Liver (tissue), 9 donors: ENCODE measurements around the gene HYAL1. TPM values are rescaled to one million over a fixed set of nuclear protein-coding genes. Genes with fewer than 3 reads are reported as not detected.

Experiments used
- DNase-seq: peaks from one replicate; pipeline ENCODE4 v3.0.0-alpha.2; 2017; ENCODE audit warnings: low spot score
- H3K27ac ChIP-seq, 2 donors: one replicate each; pipeline ENCODE4 v1.7.0; 2013; ENCODE audit warnings: inconsistent platforms in 2 of 2, low read length in 2 of 2, control low read depth in 1 of 2, low read depth in 1 of 2, mild to moderate bottlenecking in 1 of 2
- H3K27me3 ChIP-seq, 4 donors: one replicate each; pipeline versions ENCODE4 v1.6.1 to v1.7.0; 2013; ENCODE audit warnings: low read length in 3 of 4, inconsistent platforms in 1 of 4, mild to moderate bottlenecking in 1 of 4, moderate library complexity in 1 of 4; ENCODE audit not compliant: control insufficient read depth in 4 of 4, insufficient read depth in 4 of 4
- H3K36me3 ChIP-seq, 4 donors: one replicate each; pipeline versions ENCODE4 v1.6.1 to v1.7.0; 2013; ENCODE audit warnings: low read length in 3 of 4, mild to moderate bottlenecking in 3 of 4, low read depth in 1 of 4, moderate library complexity in 1 of 4; ENCODE audit not compliant: control insufficient read depth in 4 of 4, insufficient read depth in 3 of 4
- H3K4me1 ChIP-seq, 4 donors: one replicate each; pipeline versions ENCODE4 v1.6.1 to v1.7.0; 2013; ENCODE audit warnings: low read length in 3 of 4, mild to moderate bottlenecking in 3 of 4, moderate library complexity in 1 of 4; ENCODE audit not compliant: control insufficient read depth in 4 of 4, insufficient read depth in 4 of 4
- H3K4me3 ChIP-seq, 3 donors: one replicate each; pipeline versions ENCODE4 v1.6.1 to v1.7.0; 2013; ENCODE audit warnings: low read length in 3 of 3, control low read depth in 1 of 3, low read depth in 1 of 3, mild to moderate bottlenecking in 1 of 3
- H3K9ac ChIP-seq, 2 donors: one replicate each; pipeline ENCODE4 v1.7.0; 2013; ENCODE audit warnings: low read length in 2 of 2, mild to moderate bottlenecking in 2 of 2, moderate library complexity in 2 of 2, control low read depth in 1 of 2, low read depth in 1 of 2
- H3K9me3 ChIP-seq, 4 donors: one replicate each; pipeline versions ENCODE4 v1.6.1 to v1.7.0; 2013; ENCODE audit warnings: low read length in 3 of 4; ENCODE audit not compliant: control insufficient read depth in 4 of 4
- EGR1 ChIP-seq, 2 donors: IDR thresholded peaks; 2 replicates each; pipeline ENCODE4 v1.6.1; 2016 to 2018; ENCODE audit warnings: antibody characterized with exemption in 2 of 2, low read depth in 2 of 2
- FOXA1 ChIP-seq: IDR thresholded peaks from 2 replicates; pipeline ENCODE4 v1.6.1; 2016; ENCODE audit warnings: antibody characterized with exemption
- FOXA2 ChIP-seq: IDR thresholded peaks from 2 replicates; pipeline ENCODE4 v1.6.1; 2016; ENCODE audit warnings: antibody characterized with exemption
- GABPA ChIP-seq, 2 donors: IDR thresholded peaks in 1 of 2; conservative IDR thresholded peaks in 1 of 2; 2 replicates each; pipeline ENCODE4 v1.6.1; 2016; ENCODE audit warnings: antibody characterized with exemption in 2 of 2, mild to moderate bottlenecking in 1 of 2, moderate library complexity in 1 of 2
- HNF4A ChIP-seq, 2 donors: conservative IDR thresholded peaks; 2 replicates each; pipeline ENCODE4 v1.6.1; 2016; ENCODE audit warnings: antibody characterized with exemption in 2 of 2, mild to moderate bottlenecking in 2 of 2
- HNF4G ChIP-seq: IDR thresholded peaks from 2 replicates; pipeline ENCODE4 v1.6.1; 2016; ENCODE audit warnings: antibody characterized with exemption
- JUND ChIP-seq, 2 donors: IDR thresholded peaks; 2 replicates each; pipeline ENCODE4 v1.6.1; 2016; ENCODE audit warnings: antibody characterized with exemption in 2 of 2
- MAX ChIP-seq: IDR thresholded peaks from 2 replicates; pipeline ENCODE4 v1.6.1; 2016; ENCODE audit warnings: antibody characterized with exemption
- NR2F2 ChIP-seq: IDR thresholded peaks from 2 replicates; pipeline ENCODE4 v1.6.1; 2016; ENCODE audit warnings: antibody characterized with exemption
- RAD21 ChIP-seq, 2 donors: IDR thresholded peaks; 2 replicates each; pipeline ENCODE4 v1.6.1; 2016; ENCODE audit warnings: antibody characterized with exemption in 2 of 2, mild to moderate bottlenecking in 2 of 2
- RXRA ChIP-seq, 2 donors: IDR thresholded peaks; 2 replicates each; pipeline ENCODE4 v1.6.1; 2017 to 2018; ENCODE audit warnings: antibody characterized with exemption in 2 of 2, mild to moderate bottlenecking in 1 of 2
- SP1 ChIP-seq: IDR thresholded peaks from 2 replicates; pipeline ENCODE4 v1.6.1; 2018; ENCODE audit warnings: antibody characterized with exemption, mild to moderate bottlenecking
- TAF1 ChIP-seq: conservative IDR thresholded peaks from 2 replicates; pipeline ENCODE4 v1.6.1; 2016; ENCODE audit warnings: antibody characterized with exemption, mild to moderate bottlenecking
- YY1 ChIP-seq: IDR thresholded peaks from 2 replicates; pipeline ENCODE4 v1.6.1; 2016; ENCODE audit warnings: antibody characterized with exemption, mild to moderate bottlenecking
- WGBS: extraction: QIAGEN DNeasy Blood & Tissue Kit; methylation state at CpG from one replicate; pipeline ENCODE4 v1.1.7; 2013; 5-methylcytosine and 5-hydroxymethylcytosine counted together
- polyA plus RNA-seq, 2 donors: library from polyadenylated mRNA; stranded (reverse) in 1 of 2; unstranded in 1 of 2; fragments of 200-250 nt in 1 of 2; fragments of >200 nt in 1 of 2; fragmentation: Nextera tagmentation in 1 of 2; extraction: Ambion mirVana in 1 of 2; gene quantifications; one replicate each; pipeline versions ENCODE4 v1.2.1 to v1.2.3, GENCODE V29; 2013 to 2015
- total RNA-seq, 2 donors: library from RNA; depleted of rRNA; stranded (reverse); fragments of >200 nt; gene quantifications; one replicate each; pipeline ENCODE4 v1.2.3, GENCODE V29; 2014
- TF ChIP-seq, protein P1 (sequence below): IDR thresholded peaks from 2 replicates; pipeline ENCODE4 v1.6.1; 2016; ENCODE audit warnings: antibody characterized with exemption
- TF ChIP-seq, protein P2 (sequence below): IDR thresholded peaks from 2 replicates; pipeline ENCODE4 v1.6.1; 2016; ENCODE audit warnings: antibody characterized with exemption, mild to moderate bottlenecking
- TF ChIP-seq, protein P3 (sequence below): fragments of 150-350 bp; IDR thresholded peaks from 2 replicates; pipeline ENCODE4 v1.5.1; 2017; ENCODE audit warnings: improper control_type of control experiment, low read depth, low read length; ENCODE audit not compliant: missing input control
- TF ChIP-seq, protein P4 (sequence below): IDR thresholded peaks from 2 replicates; pipeline ENCODE4 v1.6.1; 2016; ENCODE audit warnings: antibody characterized with exemption
- donor health status: healthy.
- donor health status: healthy.
- donor health status: healthy.
- donor health status: healthy.
- donor health status: healthy.

HYAL1 gene
- total and polyA plus RNA-seq, 4 donors = 82.3 to 156 (median 121) TPM

- TF ChIP-seq NR2F2 (no peak), SP1 (no peak), TAF1 (no peak), HNF4G (no peak), FOXA2 (no peak), RXRA (IDR thresholded peaks at IDR 0.05) (no peak), HNF4A (conservative IDR thresholded peaks at IDR 0.05) (no peak), RAD21 (IDR thresholded peaks at IDR 0.05) (no peak), MAX (no peak), EGR1 (IDR thresholded peaks at IDR 0.05; ENCODE audit: low read depth in 2 of 2) (no peak), YY1 (no peak), JUND (IDR thresholded peaks at IDR 0.05) (no peak), FOXA1 (no peak), GABPA (IDR thresholded peaks at IDR 0.05 in 1 of 2, conservative IDR thresholded peaks at IDR 0.05 in 1 of 2) (no peak)
- TF ChIP-seq, protein P1, sequence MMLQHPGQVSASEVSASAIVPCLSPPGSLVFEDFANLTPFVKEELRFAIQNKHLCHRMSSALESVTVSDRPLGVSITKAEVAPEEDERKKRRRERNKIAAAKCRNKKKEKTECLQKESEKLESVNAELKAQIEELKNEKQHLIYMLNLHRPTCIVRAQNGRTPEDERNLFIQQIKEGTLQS = no peak
- TF ChIP-seq, protein P2, sequence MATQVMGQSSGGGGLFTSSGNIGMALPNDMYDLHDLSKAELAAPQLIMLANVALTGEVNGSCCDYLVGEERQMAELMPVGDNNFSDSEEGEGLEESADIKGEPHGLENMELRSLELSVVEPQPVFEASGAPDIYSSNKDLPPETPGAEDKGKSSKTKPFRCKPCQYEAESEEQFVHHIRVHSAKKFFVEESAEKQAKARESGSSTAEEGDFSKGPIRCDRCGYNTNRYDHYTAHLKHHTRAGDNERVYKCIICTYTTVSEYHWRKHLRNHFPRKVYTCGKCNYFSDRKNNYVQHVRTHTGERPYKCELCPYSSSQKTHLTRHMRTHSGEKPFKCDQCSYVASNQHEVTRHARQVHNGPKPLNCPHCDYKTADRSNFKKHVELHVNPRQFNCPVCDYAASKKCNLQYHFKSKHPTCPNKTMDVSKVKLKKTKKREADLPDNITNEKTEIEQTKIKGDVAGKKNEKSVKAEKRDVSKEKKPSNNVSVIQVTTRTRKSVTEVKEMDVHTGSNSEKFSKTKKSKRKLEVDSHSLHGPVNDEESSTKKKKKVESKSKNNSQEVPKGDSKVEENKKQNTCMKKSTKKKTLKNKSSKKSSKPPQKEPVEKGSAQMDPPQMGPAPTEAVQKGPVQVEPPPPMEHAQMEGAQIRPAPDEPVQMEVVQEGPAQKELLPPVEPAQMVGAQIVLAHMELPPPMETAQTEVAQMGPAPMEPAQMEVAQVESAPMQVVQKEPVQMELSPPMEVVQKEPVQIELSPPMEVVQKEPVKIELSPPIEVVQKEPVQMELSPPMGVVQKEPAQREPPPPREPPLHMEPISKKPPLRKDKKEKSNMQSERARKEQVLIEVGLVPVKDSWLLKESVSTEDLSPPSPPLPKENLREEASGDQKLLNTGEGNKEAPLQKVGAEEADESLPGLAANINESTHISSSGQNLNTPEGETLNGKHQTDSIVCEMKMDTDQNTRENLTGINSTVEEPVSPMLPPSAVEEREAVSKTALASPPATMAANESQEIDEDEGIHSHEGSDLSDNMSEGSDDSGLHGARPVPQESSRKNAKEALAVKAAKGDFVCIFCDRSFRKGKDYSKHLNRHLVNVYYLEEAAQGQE = no peak
- TF ChIP-seq, protein P3, sequence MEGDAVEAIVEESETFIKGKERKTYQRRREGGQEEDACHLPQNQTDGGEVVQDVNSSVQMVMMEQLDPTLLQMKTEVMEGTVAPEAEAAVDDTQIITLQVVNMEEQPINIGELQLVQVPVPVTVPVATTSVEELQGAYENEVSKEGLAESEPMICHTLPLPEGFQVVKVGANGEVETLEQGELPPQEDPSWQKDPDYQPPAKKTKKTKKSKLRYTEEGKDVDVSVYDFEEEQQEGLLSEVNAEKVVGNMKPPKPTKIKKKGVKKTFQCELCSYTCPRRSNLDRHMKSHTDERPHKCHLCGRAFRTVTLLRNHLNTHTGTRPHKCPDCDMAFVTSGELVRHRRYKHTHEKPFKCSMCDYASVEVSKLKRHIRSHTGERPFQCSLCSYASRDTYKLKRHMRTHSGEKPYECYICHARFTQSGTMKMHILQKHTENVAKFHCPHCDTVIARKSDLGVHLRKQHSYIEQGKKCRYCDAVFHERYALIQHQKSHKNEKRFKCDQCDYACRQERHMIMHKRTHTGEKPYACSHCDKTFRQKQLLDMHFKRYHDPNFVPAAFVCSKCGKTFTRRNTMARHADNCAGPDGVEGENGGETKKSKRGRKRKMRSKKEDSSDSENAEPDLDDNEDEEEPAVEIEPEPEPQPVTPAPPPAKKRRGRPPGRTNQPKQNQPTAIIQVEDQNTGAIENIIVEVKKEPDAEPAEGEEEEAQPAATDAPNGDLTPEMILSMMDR = no peak
- TF ChIP-seq, protein P4, sequence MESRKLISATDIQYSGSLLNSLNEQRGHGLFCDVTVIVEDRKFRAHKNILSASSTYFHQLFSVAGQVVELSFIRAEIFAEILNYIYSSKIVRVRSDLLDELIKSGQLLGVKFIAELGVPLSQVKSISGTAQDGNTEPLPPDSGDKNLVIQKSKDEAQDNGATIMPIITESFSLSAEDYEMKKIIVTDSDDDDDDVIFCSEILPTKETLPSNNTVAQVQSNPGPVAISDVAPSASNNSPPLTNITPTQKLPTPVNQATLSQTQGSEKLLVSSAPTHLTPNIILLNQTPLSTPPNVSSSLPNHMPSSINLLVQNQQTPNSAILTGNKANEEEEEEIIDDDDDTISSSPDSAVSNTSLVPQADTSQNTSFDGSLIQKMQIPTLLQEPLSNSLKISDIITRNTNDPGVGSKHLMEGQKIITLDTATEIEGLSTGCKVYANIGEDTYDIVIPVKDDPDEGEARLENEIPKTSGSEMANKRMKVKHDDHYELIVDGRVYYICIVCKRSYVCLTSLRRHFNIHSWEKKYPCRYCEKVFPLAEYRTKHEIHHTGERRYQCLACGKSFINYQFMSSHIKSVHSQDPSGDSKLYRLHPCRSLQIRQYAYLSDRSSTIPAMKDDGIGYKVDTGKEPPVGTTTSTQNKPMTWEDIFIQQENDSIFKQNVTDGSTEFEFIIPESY = no peak
- no peak overlapping the region for H3K27ac ChIP-seq
- peaks cover 0 to 2% (median 0%) of the 10 kb centered on the region in 4 donors for H3K27me3 ChIP-seq
- peaks cover 3 to 41% (median 19%) of the 10 kb centered on the region in 4 donors for H3K4me1 ChIP-seq
- 26% methylated on average over 79 of the region's 79 CpGs for WGBS
- no peaks in the 10 kb centered on the region for H3K9me3 ChIP-seq
- no peak overlapping the region for H3K9ac ChIP-seq
- no peak for DNase-seq
- no peak overlapping the region for H3K4me3 ChIP-seq
- no peaks in the 10 kb centered on the region for H3K36me3 ChIP-seq
Measured at GRCh38 chr3:50275996-50276761, 27.2 kb downstream of the HYAL1 start.
